ENCODE measurements around the gene PRDM16. TPM values are rescaled to one million over a fixed set of nuclear protein-coding genes. Genes with fewer than 3 reads are reported as not detected.

The PRDM16 gene
- total RNA-seq, 1 donor from 2014 or later, result 18.3 TPM

GRCh38 chr1:3247521-3248121 lies 178.6 kb downstream of the PRDM16 start:
- no peaks in the 10 kb centered on the region for H3K4me1 Mint-ChIP-seq (ENCODE audit: low read depth)
- H3K9me3 Mint-ChIP-seq (ENCODE audit: low read depth), result no peaks in the 10 kb centered on the region
- H3K27me3 Mint-ChIP-seq (ENCODE audit: low read depth), result peaks cover 6% of the 10 kb centered on the region
- H3K36me3 Mint-ChIP-seq (ENCODE audit: low read depth), result peaks cover 2% of the 10 kb centered on the region
- no peak overlapping the region for H3K4me3 Mint-ChIP-seq (ENCODE audit: unreplicated experiment)
- no peak for TF ChIP-seq CTCF (IDR thresholded peaks at IDR 0.05)
- no peak overlapping the region for H3K27ac Mint-ChIP-seq (ENCODE audit: unreplicated experiment)
- no peak for DNase-seq (ENCODE audit: low spot score)

- no peak for TF ChIP-seq CTCF (IDR thresholded peaks at IDR 0.05)
- Mint-ChIP-seq H3K4me3 (ENCODE audit: unreplicated experiment) (no peak overlapping the region), H3K36me3 (ENCODE audit: low read depth) (peaks cover 2% of the 10 kb centered on the region), H3K27me3 (ENCODE audit: low read depth) (peaks cover 6% of the 10 kb centered on the region), H3K27ac (ENCODE audit: unreplicated experiment) (no peak overlapping the region), H3K4me1 (ENCODE audit: low read depth) (no peaks in the 10 kb centered on the region), H3K9me3 (ENCODE audit: low read depth) (no peaks in the 10 kb centered on the region)
- DNase-seq (ENCODE audit: low spot score), result no peak
Measured at GRCh38 chr1:3248155-3249141, 179.4 kb downstream of the PRDM16 start.

- H3K4me3 Mint-ChIP-seq (ENCODE audit: unreplicated experiment), result no peak overlapping the region
- no peak overlapping the region for H3K27ac Mint-ChIP-seq (ENCODE audit: unreplicated experiment)
- peaks cover 6% of the 10 kb centered on the region for H3K27me3 Mint-ChIP-seq (ENCODE audit: low read depth)
- TF ChIP-seq CTCF (IDR thresholded peaks at IDR 0.05), result no peak
- H3K4me1 Mint-ChIP-seq (ENCODE audit: low read depth), result no peaks in the 10 kb centered on the region
- peaks cover 5% of the 10 kb centered on the region for H3K9me3 Mint-ChIP-seq (ENCODE audit: low read depth)
- H3K36me3 Mint-ChIP-seq (ENCODE audit: low read depth), result peaks cover 3% of the 10 kb centered on the region
- no peak for DNase-seq (ENCODE audit: low spot score)
Measured at GRCh38 chr1:3249231-3249630, 180.2 kb downstream of the PRDM16 start.

- TF ChIP-seq CTCF (IDR thresholded peaks at IDR 0.05), result no peak
- peaks cover 5% of the 10 kb centered on the region for H3K9me3 Mint-ChIP-seq (ENCODE audit: low read depth)
- H3K4me1 Mint-ChIP-seq (ENCODE audit: low read depth), result no peaks in the 10 kb centered on the region
- peaks cover 3% of the 10 kb centered on the region for H3K36me3 Mint-ChIP-seq (ENCODE audit: low read depth)
- no peak overlapping the region for H3K4me3 Mint-ChIP-seq (ENCODE audit: unreplicated experiment)
- no peak for DNase-seq (ENCODE audit: low spot score)
- peaks cover 6% of the 10 kb centered on the region for H3K27me3 Mint-ChIP-seq (ENCODE audit: low read depth)
- H3K27ac Mint-ChIP-seq (ENCODE audit: unreplicated experiment), result no peak overlapping the region
Measured at GRCh38 chr1:3249631-3250501, 180.9 kb downstream of the PRDM16 start.

GRCh38 chr1:3250624-3251023 lies 181.6 kb downstream of the PRDM16 start:
- TF ChIP-seq CTCF (IDR thresholded peaks at IDR 0.05), result no peak
- H3K27me3 Mint-ChIP-seq (ENCODE audit: low read depth), result peaks cover 6% of the 10 kb centered on the region
- peaks cover 3% of the 10 kb centered on the region for H3K36me3 Mint-ChIP-seq (ENCODE audit: low read depth)
- DNase-seq (ENCODE audit: low spot score), result no peak
- H3K27ac Mint-ChIP-seq (ENCODE audit: unreplicated experiment), result peak overlapping the region; percentile 2
- H3K4me3 Mint-ChIP-seq (ENCODE audit: unreplicated experiment), result no peak overlapping the region
- peaks cover 5% of the 10 kb centered on the region for H3K9me3 Mint-ChIP-seq (ENCODE audit: low read depth)
- no peaks in the 10 kb centered on the region for H3K4me1 Mint-ChIP-seq (ENCODE audit: low read depth)
